HL-60 (cell line): Measurements from ENCODE around the gene NRP2.

Source experiments
- GABPA ChIP-seq: IDR thresholded peaks from 2 replicates; pipeline ENCODE4 v1.6.1; 2012; ENCODE audit warnings: low read depth
- POLR2AphosphoS5 ChIP-seq: IDR thresholded peaks from 2 replicates; pipeline ENCODE4 v1.6.1; 2012; ENCODE audit warnings: low read depth
- SPI1 ChIP-seq: IDR thresholded peaks from 2 replicates; pipeline ENCODE4 v1.6.1; 2012; ENCODE audit warnings: low read depth, mild to moderate bottlenecking, borderline replicate concordance
- TF ChIP-seq, protein P1 (sequence below): IDR thresholded peaks from 2 replicates; pipeline ENCODE4 v1.6.1; 2012; ENCODE audit warnings: low read depth; ENCODE audit not compliant: insufficient replicate concordance
- TF ChIP-seq, protein P2 (sequence below): IDR thresholded peaks from one replicate; pipeline ENCODE4 v1.5.1; 2011; ENCODE audit warnings: low read length, control low read depth, inconsistent platforms; ENCODE audit not compliant: insufficient read depth

DNA sequence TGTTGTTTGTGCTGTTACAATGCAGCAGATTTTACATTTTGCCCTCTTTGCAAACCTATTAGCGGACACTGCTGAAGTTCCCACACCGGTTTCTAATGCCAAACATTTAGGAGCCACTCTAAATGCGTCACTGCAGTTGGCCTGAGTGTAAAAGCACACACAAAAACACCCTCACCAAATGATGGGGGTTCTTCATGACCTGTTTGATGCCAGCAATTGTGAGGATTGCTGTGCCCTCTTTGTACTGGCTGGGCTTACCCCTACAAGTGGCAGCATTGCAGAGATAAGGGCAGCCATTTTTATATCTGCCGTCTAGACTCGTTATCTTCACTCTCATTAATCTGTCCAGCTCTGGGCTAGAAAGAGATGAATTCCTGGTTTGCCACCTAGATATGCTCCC, 85.3 kb downstream of the NRP2 start:
- TF ChIP-seq, protein P1, sequence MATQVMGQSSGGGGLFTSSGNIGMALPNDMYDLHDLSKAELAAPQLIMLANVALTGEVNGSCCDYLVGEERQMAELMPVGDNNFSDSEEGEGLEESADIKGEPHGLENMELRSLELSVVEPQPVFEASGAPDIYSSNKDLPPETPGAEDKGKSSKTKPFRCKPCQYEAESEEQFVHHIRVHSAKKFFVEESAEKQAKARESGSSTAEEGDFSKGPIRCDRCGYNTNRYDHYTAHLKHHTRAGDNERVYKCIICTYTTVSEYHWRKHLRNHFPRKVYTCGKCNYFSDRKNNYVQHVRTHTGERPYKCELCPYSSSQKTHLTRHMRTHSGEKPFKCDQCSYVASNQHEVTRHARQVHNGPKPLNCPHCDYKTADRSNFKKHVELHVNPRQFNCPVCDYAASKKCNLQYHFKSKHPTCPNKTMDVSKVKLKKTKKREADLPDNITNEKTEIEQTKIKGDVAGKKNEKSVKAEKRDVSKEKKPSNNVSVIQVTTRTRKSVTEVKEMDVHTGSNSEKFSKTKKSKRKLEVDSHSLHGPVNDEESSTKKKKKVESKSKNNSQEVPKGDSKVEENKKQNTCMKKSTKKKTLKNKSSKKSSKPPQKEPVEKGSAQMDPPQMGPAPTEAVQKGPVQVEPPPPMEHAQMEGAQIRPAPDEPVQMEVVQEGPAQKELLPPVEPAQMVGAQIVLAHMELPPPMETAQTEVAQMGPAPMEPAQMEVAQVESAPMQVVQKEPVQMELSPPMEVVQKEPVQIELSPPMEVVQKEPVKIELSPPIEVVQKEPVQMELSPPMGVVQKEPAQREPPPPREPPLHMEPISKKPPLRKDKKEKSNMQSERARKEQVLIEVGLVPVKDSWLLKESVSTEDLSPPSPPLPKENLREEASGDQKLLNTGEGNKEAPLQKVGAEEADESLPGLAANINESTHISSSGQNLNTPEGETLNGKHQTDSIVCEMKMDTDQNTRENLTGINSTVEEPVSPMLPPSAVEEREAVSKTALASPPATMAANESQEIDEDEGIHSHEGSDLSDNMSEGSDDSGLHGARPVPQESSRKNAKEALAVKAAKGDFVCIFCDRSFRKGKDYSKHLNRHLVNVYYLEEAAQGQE, result no peak
- TF ChIP-seq, protein P2, sequence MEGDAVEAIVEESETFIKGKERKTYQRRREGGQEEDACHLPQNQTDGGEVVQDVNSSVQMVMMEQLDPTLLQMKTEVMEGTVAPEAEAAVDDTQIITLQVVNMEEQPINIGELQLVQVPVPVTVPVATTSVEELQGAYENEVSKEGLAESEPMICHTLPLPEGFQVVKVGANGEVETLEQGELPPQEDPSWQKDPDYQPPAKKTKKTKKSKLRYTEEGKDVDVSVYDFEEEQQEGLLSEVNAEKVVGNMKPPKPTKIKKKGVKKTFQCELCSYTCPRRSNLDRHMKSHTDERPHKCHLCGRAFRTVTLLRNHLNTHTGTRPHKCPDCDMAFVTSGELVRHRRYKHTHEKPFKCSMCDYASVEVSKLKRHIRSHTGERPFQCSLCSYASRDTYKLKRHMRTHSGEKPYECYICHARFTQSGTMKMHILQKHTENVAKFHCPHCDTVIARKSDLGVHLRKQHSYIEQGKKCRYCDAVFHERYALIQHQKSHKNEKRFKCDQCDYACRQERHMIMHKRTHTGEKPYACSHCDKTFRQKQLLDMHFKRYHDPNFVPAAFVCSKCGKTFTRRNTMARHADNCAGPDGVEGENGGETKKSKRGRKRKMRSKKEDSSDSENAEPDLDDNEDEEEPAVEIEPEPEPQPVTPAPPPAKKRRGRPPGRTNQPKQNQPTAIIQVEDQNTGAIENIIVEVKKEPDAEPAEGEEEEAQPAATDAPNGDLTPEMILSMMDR, result no peak
- TF ChIP-seq POLR2AphosphoS5 (no peak), SPI1 (no peak), GABPA (no peak)
